ENCODE data around the gene ULK2.
"Not testable (repeated sequence)": the region's sequence is repeated elsewhere in the genome, so short reads cannot be mapped to it uniquely, and the experiment has no call there.

ULK2 gene

DNA sequence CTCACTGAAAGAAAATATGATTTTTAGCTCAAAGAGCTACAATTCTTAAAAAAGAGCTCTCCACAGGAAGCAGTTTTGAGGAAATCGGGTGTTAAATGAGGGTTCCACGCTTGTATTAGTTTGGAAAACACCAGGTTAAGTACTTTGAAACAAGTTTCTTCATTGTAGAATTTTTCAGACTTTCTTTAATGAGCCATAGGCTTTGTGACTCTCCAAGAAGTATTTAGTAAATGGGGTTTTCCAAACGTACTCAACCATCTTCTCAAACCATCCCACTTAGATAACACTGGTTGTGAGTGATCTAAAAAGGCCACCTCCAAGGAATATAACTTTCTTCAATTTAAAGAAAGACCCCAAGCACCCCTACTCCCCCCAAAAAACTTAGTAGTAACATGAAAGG, 2.7 kb downstream of the ULK2 start:
- no peak for DNase-seq (ENCODE audit: low read depth)

DNA sequence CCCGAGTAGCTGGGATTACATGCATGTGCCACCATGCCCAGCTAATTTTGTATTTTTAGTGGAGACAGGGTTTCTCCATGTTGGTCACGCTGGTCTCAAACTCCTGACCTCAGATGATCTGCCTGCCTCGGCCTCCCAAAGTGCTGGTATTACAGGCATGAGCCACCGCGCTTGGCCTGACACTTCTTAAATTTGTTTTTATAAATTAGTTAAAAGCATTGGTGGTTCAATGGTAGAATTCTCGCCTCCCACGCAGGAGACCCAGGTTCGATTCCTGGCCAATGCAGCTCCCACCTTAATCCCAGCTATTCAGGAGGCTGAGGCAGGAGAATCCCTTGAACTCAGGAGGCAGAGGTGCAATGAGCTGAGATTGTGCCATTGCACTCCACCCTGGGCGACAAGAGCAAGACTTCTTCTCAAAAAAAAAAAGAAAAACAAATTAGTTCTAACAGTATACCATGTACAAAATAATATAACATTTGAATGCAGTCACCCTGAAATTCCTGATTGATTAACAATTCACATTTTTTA, 7.0 kb downstream of the ULK2 start:
- not testable (repeated sequence) for DNase-seq (ENCODE audit: low read depth)

GRCh38 chr17:19857640-19858039, 10.1 kb downstream of the ULK2 start:
- DNase-seq (ENCODE audit: low read depth): no peak

DNA sequence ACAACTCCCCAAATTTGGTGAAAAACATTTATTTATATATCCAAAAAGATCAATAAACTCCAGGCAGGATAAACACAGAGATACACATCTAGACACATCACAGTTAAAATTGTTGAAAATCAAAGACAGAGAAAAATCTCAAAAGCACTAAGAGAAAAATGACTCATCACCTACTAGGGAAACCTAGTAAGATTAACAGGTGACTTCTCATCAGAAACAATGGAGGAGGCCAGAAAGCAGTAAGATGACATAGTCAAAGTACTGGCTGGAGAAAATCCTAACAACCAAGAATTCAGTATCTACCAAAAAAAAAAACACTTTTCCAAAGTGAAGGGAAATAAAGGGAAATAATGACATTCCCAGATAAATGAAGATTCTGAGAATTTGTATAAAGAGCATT, 33.8 kb downstream of the ULK2 start:
- DNase-seq (ENCODE audit: low read depth): no peak

GRCh38 chr17:19830061-19830460, 37.7 kb downstream of the ULK2 start:
- DNase-seq (ENCODE audit: low read depth): no peak

- no peak for DNase-seq (ENCODE audit: low read depth)
These were observed 55.3 kb downstream of the ULK2 start for GRCh38 chr17:19812407-19812806.

GRCh38 chr17:19805006-19805405, 62.7 kb downstream of the ULK2 start:
- DNase-seq (ENCODE audit: low read depth): no peak

- DNase-seq (ENCODE audit: low read depth): no peak
These were observed 67.2 kb downstream of the ULK2 start for GRCh38 chr17:19800571-19800970.

DNA sequence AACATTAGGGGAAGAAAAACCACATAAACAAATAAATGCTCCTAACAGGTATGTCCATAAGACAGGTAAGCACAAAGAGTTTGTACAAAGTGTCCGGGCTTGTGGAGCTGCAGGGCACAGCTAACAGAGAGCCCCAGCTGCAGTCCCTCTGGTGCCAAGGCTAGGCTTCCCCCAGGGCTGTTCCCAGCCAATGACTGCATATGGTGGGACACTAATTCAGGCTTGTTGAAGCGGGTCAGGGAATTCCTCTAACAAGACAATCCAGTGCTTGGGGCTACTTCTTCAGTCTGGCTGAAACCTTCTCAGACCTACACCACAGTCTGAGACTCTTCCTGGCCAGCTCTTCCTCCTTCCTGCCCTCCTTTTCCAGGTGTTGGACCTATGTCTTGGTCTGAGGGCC, 67.9 kb downstream of the ULK2 start:
- DNase-seq (ENCODE audit: low read depth): no peak

DNA sequence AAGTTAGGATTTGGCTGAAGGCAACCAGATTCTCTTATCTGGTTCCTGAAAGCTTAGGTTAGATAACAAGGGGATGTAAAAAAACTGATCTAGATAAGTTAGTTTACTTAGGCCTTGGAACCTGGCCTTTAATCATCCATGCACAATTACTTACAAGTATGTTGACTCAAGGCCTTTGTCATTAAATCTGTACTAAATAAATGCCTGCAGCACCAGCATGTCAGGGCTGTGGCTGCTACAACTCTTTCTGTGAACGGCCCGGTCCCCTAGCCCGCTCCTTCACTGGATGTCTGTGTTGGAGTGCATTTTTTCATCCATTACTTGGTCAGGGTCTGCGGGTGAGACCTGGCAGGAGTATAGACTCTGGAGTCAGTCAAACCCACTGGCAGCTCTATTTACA, 71.3 kb downstream of the ULK2 start:
- no peak for DNase-seq (ENCODE audit: low read depth)

DNA sequence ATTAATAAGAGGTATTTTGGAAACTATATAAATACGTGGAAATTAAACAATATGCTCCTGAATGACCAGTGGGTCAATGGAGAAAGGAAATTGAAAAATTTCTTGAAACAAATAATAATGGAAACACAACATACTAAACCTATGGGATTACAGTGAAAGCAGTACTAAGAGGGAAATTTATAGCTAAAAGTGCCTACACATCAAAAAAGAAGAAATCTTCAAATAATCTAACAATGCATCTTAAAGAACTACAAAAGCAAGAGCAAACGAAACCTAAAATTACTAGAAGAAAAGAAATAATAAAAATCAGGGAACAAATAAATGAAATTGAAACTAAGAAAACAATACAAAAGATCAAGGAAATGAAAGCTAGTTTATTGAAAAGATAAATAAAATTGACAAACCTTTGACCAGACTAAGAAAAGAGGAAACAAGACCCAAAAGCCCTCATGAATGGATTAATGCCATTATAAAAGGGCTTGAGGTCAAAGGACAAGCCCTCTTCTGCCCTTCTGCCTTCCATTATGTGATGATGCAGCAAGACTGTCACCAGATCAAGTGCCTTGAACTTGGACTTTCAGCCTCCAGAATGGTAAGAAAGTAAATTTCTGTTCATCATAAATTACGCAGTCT, 75.7 kb downstream of the ULK2 start:
- DNase-seq (ENCODE audit: low read depth): no peak

DNA sequence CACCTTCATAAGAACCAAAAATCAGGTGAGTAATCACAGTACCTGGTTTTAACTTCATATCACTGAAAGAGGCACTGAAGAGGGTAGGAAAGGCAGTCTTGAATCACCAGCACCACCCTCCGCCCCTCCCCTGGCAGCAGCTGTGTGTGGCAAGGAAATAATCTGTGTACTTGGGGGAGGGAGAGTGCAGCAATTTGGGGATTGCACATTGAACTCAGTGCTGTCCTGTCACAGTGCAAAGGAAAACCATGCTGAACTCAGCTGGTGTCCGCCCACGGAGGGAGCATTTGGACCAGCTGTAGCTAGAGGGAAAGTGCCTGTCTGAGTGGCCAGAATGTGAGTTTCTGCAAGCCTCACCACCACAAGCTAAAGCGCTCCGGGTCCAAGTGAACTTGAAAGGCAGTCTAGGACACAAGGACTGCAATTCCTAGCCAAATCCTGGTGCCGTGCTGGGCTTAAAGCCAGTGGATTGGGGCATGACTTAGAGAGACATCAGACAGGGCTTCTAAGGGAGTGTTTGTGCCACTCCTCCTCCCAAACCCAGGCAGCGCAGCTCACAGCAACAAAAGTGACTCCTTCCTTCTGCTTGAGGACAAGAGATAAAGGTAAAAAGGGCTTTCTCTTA, 79.9 kb downstream of the ULK2 start:
- DNase-seq (ENCODE audit: low read depth): no peak

DNA sequence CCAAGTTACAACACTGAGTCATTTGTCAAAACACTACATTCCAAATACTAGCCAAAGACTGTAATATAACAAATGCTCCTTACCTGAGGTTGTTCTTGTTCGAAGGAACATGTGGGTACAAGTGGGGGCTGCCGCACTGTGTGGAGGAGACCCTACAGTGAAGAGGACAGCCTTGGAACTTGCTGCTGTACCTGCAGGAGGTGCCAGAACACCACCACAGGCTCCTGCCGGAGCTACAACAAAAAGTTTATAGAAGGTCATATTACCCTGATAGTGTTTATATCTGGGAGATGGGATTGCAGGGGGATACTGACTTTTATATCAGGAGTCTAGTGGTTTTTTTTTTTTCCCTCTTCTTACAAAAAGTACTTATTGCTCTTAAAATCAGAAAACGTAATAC, 81.9 kb downstream of the ULK2 start:
- no peak for DNase-seq (ENCODE audit: low read depth)

GRCh38 chr17:19781488-19782458, 86.0 kb downstream of the ULK2 start:
- DNase-seq (ENCODE audit: low read depth): no peak

GRCh38 chr17:19780846-19781245, 86.9 kb downstream of the ULK2 start:
- DNase-seq (ENCODE audit: low read depth): no peak

GRCh38 chr17:19773534-19773933, 94.2 kb downstream of the ULK2 start:
- DNase-seq (ENCODE audit: low read depth): no peak

DNA sequence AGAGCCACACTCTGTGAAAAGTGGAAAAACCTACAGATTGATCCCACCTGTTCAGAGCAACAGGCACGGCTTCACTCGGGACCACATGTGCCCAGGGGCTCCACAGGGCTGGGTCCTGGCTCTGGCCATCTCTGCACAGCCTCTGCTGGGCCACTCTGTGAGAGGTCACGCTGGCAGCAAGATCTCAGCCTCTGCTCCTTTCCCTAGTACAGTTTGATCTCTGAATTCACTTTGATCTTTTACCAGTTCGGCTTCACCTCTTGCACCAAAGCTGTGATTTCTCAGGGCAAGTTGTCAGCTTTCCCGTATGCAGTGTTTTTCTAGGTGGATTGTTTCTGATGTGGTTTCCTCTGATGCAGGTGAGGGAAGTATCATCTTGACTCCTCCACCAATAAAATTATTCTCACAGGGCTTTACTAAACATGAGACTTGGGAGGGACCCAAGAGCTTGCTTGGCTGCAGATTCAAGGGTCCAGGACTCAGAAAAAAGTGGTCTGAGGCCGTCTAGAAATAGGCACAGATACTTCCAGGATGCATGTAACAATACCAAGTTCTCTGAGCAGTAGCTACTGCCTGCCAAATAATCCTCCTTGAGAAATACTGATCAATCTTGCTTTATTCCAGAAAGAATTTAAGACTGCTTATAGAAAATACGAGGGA, 95.6 kb downstream of the ULK2 start:
- DNase-seq (ENCODE audit: low read depth): no peak

GRCh38 chr17:19770985-19771735, 96.6 kb downstream of the ULK2 start:
- DNase-seq (ENCODE audit: low read depth): no peak

GRCh38 chr17:19769946-19770652, 97.6 kb downstream of the ULK2 start:
- no peak for DNase-seq (ENCODE audit: low read depth)

DNA sequence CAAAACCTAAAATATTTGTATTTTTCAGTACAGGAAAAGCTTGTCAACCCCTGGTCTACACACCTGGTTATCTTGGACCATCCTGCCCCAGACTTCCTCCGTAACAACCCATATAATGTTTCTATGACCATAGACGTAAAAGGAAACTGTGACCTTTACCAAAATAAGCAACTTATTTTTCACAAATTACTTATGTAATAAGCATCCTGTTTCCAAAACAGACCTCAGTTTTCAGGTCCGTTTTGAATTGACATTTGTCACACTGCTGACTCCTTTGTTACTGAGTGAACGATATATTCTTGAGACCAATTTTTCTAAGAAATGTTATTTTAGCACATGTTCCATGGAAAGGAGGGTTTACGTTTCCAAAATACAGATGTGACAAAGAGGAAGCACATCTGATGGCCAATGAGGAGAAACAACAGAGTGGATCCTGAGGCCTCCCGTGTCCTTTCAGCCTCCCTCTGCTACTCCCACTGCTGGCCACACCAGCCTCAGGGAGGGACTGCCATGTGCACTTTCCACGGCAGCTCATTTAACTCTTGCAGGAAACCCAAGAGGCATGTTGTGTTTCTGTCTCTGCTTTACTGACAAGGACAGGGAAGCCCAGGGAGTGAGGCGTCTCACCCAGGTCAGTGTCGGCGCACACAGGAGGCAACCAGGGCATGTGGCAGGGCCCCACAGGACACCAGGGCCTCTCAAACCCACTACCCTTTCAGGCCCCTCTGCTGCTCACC, 99.5 kb downstream of the ULK2 start:
- no peak for DNase-seq (ENCODE audit: low read depth)
